Measurements from ENCODE around the gene SNX25.

SNX25 gene

DNA sequence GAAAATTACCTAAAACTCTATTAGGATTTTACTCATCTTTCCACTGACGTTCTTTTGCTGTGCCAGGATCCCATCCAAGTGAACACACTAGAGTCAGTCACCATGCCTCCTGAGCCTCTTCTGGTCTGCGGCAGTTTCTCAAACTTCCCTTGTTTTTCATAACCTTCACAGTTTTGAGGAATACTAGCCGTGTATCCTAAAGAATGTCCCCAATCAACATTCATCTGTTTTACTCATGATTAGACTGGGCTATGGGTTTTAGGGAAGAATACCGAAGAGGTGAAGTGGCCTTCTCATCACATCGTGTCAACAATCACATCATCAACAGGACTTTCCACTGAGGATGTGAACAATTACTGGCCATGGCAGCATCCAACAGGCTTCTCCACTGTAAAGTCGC lies 181.5 kb downstream of the SNX25 start (continued):
- TF ChIP-seq ZSCAN16 (tag by site-specific recombination; IDR thresholded peaks at IDR 0.05), result no peak
- TF ChIP-seq ZNF670 (tag by site-specific recombination; IDR thresholded peaks at IDR 0.05; ENCODE audit: low read depth), result no peak
- no peak for TF ChIP-seq ZNF324 (tag by site-specific recombination; IDR thresholded peaks at IDR 0.05)
- TF ChIP-seq ZNF621 (tag by site-specific recombination; IDR thresholded peaks at IDR 0.05), result no peak
- TF ChIP-seq, protein P1, sequence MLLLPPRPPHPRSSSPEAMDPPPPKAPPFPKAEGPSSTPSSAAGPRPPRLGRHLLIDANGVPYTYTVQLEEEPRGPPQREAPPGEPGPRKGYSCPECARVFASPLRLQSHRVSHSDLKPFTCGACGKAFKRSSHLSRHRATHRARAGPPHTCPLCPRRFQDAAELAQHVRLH (tag by site-specific recombination; IDR thresholded peaks at IDR 0.05), result no peak
- no peak for TF ChIP-seq GLIS1 (tag by site-specific recombination; IDR thresholded peaks at IDR 0.05)
- TF ChIP-seq ZNF248 (tag by site-specific recombination; IDR thresholded peaks at IDR 0.05), result no peak
- no peak for TF ChIP-seq ZNF311 (tag by site-specific recombination; IDR thresholded peaks at IDR 0.05; ENCODE audit: borderline replicate concordance)
- TF ChIP-seq, protein P2, sequence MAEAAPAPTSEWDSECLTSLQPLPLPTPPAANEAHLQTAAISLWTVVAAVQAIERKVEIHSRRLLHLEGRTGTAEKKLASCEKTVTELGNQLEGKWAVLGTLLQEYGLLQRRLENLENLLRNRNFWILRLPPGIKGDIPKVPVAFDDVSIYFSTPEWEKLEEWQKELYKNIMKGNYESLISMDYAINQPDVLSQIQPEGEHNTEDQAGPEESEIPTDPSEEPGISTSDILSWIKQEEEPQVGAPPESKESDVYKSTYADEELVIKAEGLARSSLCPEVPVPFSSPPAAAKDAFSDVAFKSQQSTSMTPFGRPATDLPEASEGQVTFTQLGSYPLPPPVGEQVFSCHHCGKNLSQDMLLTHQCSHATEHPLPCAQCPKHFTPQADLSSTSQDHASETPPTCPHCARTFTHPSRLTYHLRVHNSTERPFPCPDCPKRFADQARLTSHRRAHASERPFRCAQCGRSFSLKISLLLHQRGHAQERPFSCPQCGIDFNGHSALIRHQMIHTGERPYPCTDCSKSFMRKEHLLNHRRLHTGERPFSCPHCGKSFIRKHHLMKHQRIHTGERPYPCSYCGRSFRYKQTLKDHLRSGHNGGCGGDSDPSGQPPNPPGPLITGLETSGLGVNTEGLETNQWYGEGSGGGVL (tag by site-specific recombination; IDR thresholded peaks at IDR 0.05), result no peak
- no peak for TF ChIP-seq PRDM4 (tag by site-specific recombination; IDR thresholded peaks at IDR 0.05)
- TF ChIP-seq ZNF704 (tag by site-specific recombination; IDR thresholded peaks at IDR 0.05), result no peak
- TF ChIP-seq, protein P3, sequence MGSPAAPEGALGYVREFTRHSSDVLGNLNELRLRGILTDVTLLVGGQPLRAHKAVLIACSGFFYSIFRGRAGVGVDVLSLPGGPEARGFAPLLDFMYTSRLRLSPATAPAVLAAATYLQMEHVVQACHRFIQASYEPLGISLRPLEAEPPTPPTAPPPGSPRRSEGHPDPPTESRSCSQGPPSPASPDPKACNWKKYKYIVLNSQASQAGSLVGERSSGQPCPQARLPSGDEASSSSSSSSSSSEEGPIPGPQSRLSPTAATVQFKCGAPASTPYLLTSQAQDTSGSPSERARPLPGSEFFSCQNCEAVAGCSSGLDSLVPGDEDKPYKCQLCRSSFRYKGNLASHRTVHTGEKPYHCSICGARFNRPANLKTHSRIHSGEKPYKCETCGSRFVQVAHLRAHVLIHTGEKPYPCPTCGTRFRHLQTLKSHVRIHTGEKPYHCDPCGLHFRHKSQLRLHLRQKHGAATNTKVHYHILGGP (tag by site-specific recombination; IDR thresholded peaks at IDR 0.05), result no peak
- no peak for TF ChIP-seq KLF9 (tag by site-specific recombination; IDR thresholded peaks at IDR 0.05; ENCODE audit: low read depth)
- no peak for TF ChIP-seq ZNF785 (tag by site-specific recombination; IDR thresholded peaks at IDR 0.05)

GRCh38 chr4:185392156-185392555 lies 182.8 kb downstream of the SNX25 start:
- H3K36me3 ChIP-seq (ENCODE audit: control insufficient read depth in 2 of 2, insufficient read depth in 1 of 2, low read length in 2 of 2), result no peaks in the 10 kb centered on the region
- TF ChIP-seq ZNF843 (tag by site-specific recombination; IDR thresholded peaks at IDR 0.05) (no peak), ZNF621 (tag by site-specific recombination; IDR thresholded peaks at IDR 0.05) (no peak), ZNF354C (tag by site-specific recombination; IDR thresholded peaks at IDR 0.05; ENCODE audit: borderline replicate concordance, low read depth) (no peak), ZNF624 (tag by site-specific recombination; IDR thresholded peaks at IDR 0.05) (no peak), ZFP3 (tag by site-specific recombination; IDR thresholded peaks at IDR 0.05; ENCODE audit: low read depth) (no peak), ZNF548 (tag by site-specific recombination; IDR thresholded peaks at IDR 0.05) (no peak), ZNF558 (tag by site-specific recombination; IDR thresholded peaks at IDR 0.05) (no peak)
- no peaks in the 10 kb centered on the region for H3K9me3 ChIP-seq (ENCODE audit: control insufficient read depth, insufficient read depth, low read depth, low read length)
- CTCF ChIA-PET, result no interaction called here
- peaks cover 4% of the 10 kb centered on the region; the same call in 1 of the 2 replicates for H3K4me1 ChIP-seq (ENCODE audit: control insufficient read depth, insufficient read depth, low read length)
- no peak overlapping the region for H3K4me3 ChIP-seq (ENCODE audit: low read depth, low read length)
- POLR2A ChIA-PET, result no interaction called here
- H3K27ac ChIP-seq (ENCODE audit: extremely low read depth, low read depth, low read length), result no peak overlapping the region
